ENCODE measurements around the gene SCLT1.

SCLT1 gene

GRCh38 chr4:128877934-128878333 is 215.4 kb downstream of the SCLT1 start:
- H3K4me3 ChIP-seq (ENCODE audit: low read depth, low read length) = no peak overlapping the region

GRCh38 chr4:128876200-128876599 is 217.1 kb downstream of the SCLT1 start:
- Histone ChIP-seq H3K18ac (ENCODE audit: low read length) (no peak overlapping the region), H2BK120ac (ENCODE audit: insufficient read depth, low read length, poor library complexity) (no peak overlapping the region), H2BK12ac (ENCODE audit: low read length) (no peak overlapping the region), H2BK5ac (ENCODE audit: low read depth, low read length, poor library complexity) (no peak overlapping the region), H3K79me1 (ENCODE audit: low read length) (peaks cover 5% of the 10 kb centered on the region), H3K4me1 (ENCODE audit: control insufficient read depth in 1 of 2, insufficient read depth in 2 of 2, low read length in 2 of 2) (peaks cover 0 to 3% of the 10 kb centered on the region in 2 experiments), H3K79me2 (ENCODE audit: control insufficient read depth, insufficient read depth, low read length, poor library complexity) (peaks cover 3% of the 10 kb centered on the region), H3K4me3 (ENCODE audit: low read depth, low read length) (no peak overlapping the region), H4K12ac (ENCODE audit: low read depth, low read length) (no peak overlapping the region), H2AFZ (ENCODE audit: insufficient read depth, low read length, poor library complexity) (no peak overlapping the region), H3K4ac (ENCODE audit: low read depth, low read length) (no peak overlapping the region), H3K9me3 (ENCODE audit: insufficient read depth, low read depth, low read length) (no peaks in the 10 kb centered on the region), H3K23ac (ENCODE audit: low read length) (no peak overlapping the region), H3K9ac (ENCODE audit: low read length) (no peak overlapping the region), H3K4me2 (ENCODE audit: low read length) (no peak overlapping the region), H2AK5ac (ENCODE audit: low read length) (no peak overlapping the region), H3K27ac (ENCODE audit: low read depth, low read length) (no peak overlapping the region), H3K36me3 (ENCODE audit: control insufficient read depth in 1 of 2, insufficient read depth in 2 of 2, low read length in 2 of 2) (peaks cover 8 to 10% of the 10 kb centered on the region in 2 experiments), H4K8ac (ENCODE audit: low read depth, low read length) (no peak overlapping the region), H3K27me3 (ENCODE audit: insufficient read depth, low read length) (no peaks in the 10 kb centered on the region), H4K91ac (ENCODE audit: low read depth, low read length) (no peak overlapping the region), H3K14ac (ENCODE audit: low read length) (no peak overlapping the region)
- no CpG with 5 or more reads among the region's 2 CpGs for WGBS (ENCODE audit: extremely low coverage, insufficient coverage, insufficient read length)
- DNase-seq = no peak

More at GRCh38 chr4:128877934-128878333, 215.4 kb downstream of the SCLT1 start:
- no peaks in the 10 kb centered on the region for H3K27me3 ChIP-seq (ENCODE audit: insufficient read depth, low read length)
- no peak overlapping the region for H2BK5ac ChIP-seq (ENCODE audit: low read depth, low read length, poor library complexity)
- no peak overlapping the region for H3K23ac ChIP-seq (ENCODE audit: low read length)
- H3K9me3 ChIP-seq (ENCODE audit: insufficient read depth, low read depth, low read length) = no peaks in the 10 kb centered on the region
- no peak overlapping the region for H3K18ac ChIP-seq (ENCODE audit: low read length)
- no peak overlapping the region for H4K8ac ChIP-seq (ENCODE audit: low read depth, low read length)
- H2BK12ac ChIP-seq (ENCODE audit: low read length) = no peak overlapping the region
- no peak overlapping the region for H3K14ac ChIP-seq (ENCODE audit: low read length)
- DNase-seq = no peak
- no peaks in the 10 kb centered on the region for H3K4me1 ChIP-seq (ENCODE audit: control insufficient read depth in 1 of 2, insufficient read depth in 2 of 2, low read length in 2 of 2)
- H3K79me1 ChIP-seq (ENCODE audit: low read length) = no peaks in the 10 kb centered on the region
- no peaks in the 10 kb centered on the region for H3K36me3 ChIP-seq (ENCODE audit: control insufficient read depth in 1 of 2, insufficient read depth in 2 of 2, low read length in 2 of 2)
- no CpG with 5 or more reads among the region's 4 CpGs for WGBS (ENCODE audit: extremely low coverage, insufficient coverage, insufficient read length)
- no peak overlapping the region for H2AFZ ChIP-seq (ENCODE audit: insufficient read depth, low read length, poor library complexity)
- no peak overlapping the region for H4K12ac ChIP-seq (ENCODE audit: low read depth, low read length)
- H3K4me2 ChIP-seq (ENCODE audit: low read length) = no peak overlapping the region
- no peak overlapping the region for H4K91ac ChIP-seq (ENCODE audit: low read depth, low read length)
- H2AK5ac ChIP-seq (ENCODE audit: low read length) = no peak overlapping the region
- H2BK120ac ChIP-seq (ENCODE audit: insufficient read depth, low read length, poor library complexity) = no peak overlapping the region
- H3K4ac ChIP-seq (ENCODE audit: low read depth, low read length) = no peak overlapping the region
- H3K27ac ChIP-seq (ENCODE audit: low read depth, low read length) = no peak overlapping the region
- H3K79me2 ChIP-seq (ENCODE audit: control insufficient read depth, insufficient read depth, low read length, poor library complexity) = no peaks in the 10 kb centered on the region
- no peak overlapping the region for H3K9ac ChIP-seq (ENCODE audit: low read length)

- Histone ChIP-seq H3K36me3 (ENCODE audit: control insufficient read depth in 1 of 2, insufficient read depth in 2 of 2, low read length in 2 of 2) (peaks cover 13 to 24% of the 10 kb centered on the region in 2 experiments), H3K79me1 (ENCODE audit: low read length) (peaks cover 5% of the 10 kb centered on the region), H2AK5ac (ENCODE audit: low read length) (peak overlapping the region; percentile 89), H3K27ac (ENCODE audit: low read depth, low read length) (no peak overlapping the region), H2AFZ (ENCODE audit: insufficient read depth, low read length, poor library complexity) (no peak overlapping the region), H4K8ac (ENCODE audit: low read depth, low read length) (peak overlapping the region; percentile 60), H3K9me3 (ENCODE audit: insufficient read depth, low read depth, low read length) (no peaks in the 10 kb centered on the region), H3K4me3 (ENCODE audit: low read depth, low read length) (no peak overlapping the region), H2BK120ac (ENCODE audit: insufficient read depth, low read length, poor library complexity) (peak overlapping the region; percentile 33), H3K9ac (ENCODE audit: low read length) (no peak overlapping the region), H4K12ac (ENCODE audit: low read depth, low read length) (no peak overlapping the region), H3K27me3 (ENCODE audit: insufficient read depth, low read length) (no peaks in the 10 kb centered on the region), H4K91ac (ENCODE audit: low read depth, low read length) (peak overlapping the region; percentile 35), H3K4me2 (ENCODE audit: low read length) (no peak overlapping the region), H3K79me2 (ENCODE audit: control insufficient read depth, insufficient read depth, low read length, poor library complexity) (peaks cover 3% of the 10 kb centered on the region), H2BK12ac (ENCODE audit: low read length) (peak overlapping the region; percentile 64), H3K18ac (ENCODE audit: low read length) (peak overlapping the region; percentile 75), H3K23ac (ENCODE audit: low read length) (no peak overlapping the region), H3K4ac (ENCODE audit: low read depth, low read length) (no peak overlapping the region), H2BK5ac (ENCODE audit: low read depth, low read length, poor library complexity) (peak overlapping the region; percentile 63), H3K4me1 (ENCODE audit: control insufficient read depth in 1 of 2, insufficient read depth in 2 of 2, low read length in 2 of 2) (peaks cover 0 to 3% of the 10 kb centered on the region in 2 experiments), H3K14ac (ENCODE audit: low read length) (no peak overlapping the region)
- DNase-seq = peak; percentile 80 to 96
- WGBS (ENCODE audit: extremely low coverage, insufficient coverage, insufficient read length) = no CpG with 5 or more reads among the region's 9 CpGs
Measured at GRCh38 chr4:128871948-128872347, 221.4 kb downstream of the SCLT1 start.

- H3K4ac ChIP-seq (ENCODE audit: low read depth, low read length) = no peak overlapping the region
- no peak overlapping the region for H3K4me3 ChIP-seq (ENCODE audit: low read depth, low read length)
- H3K27me3 ChIP-seq (ENCODE audit: insufficient read depth, low read length) = no peaks in the 10 kb centered on the region
- H3K9ac ChIP-seq (ENCODE audit: low read length) = no peak overlapping the region
- H3K18ac ChIP-seq (ENCODE audit: low read length) = no peak overlapping the region
- H3K27ac ChIP-seq (ENCODE audit: low read depth, low read length) = no peak overlapping the region
- no peak overlapping the region for H2BK120ac ChIP-seq (ENCODE audit: insufficient read depth, low read length, poor library complexity)
- no peak overlapping the region for H2BK12ac ChIP-seq (ENCODE audit: low read length)
- no peak overlapping the region for H3K23ac ChIP-seq (ENCODE audit: low read length)
- H4K8ac ChIP-seq (ENCODE audit: low read depth, low read length) = no peak overlapping the region
- H3K79me2 ChIP-seq (ENCODE audit: control insufficient read depth, insufficient read depth, low read length, poor library complexity) = peaks cover 3% of the 10 kb centered on the region
- no CpG with 5 or more reads among the region's 2 CpGs for WGBS (ENCODE audit: extremely low coverage, insufficient coverage, insufficient read length)
- H3K9me3 ChIP-seq (ENCODE audit: insufficient read depth, low read depth, low read length) = no peaks in the 10 kb centered on the region
- H2AK5ac ChIP-seq (ENCODE audit: low read length) = no peak overlapping the region
- peaks cover 5% of the 10 kb centered on the region for H3K79me1 ChIP-seq (ENCODE audit: low read length)
- peaks cover 13 to 25% of the 10 kb centered on the region in 2 experiments for H3K36me3 ChIP-seq (ENCODE audit: control insufficient read depth in 1 of 2, insufficient read depth in 2 of 2, low read length in 2 of 2)
- no peak overlapping the region for H4K91ac ChIP-seq (ENCODE audit: low read depth, low read length)
- no peak overlapping the region for H3K14ac ChIP-seq (ENCODE audit: low read length)
- H2BK5ac ChIP-seq (ENCODE audit: low read depth, low read length, poor library complexity) = no peak overlapping the region
- peaks cover 0 to 3% of the 10 kb centered on the region in 2 experiments for H3K4me1 ChIP-seq (ENCODE audit: control insufficient read depth in 1 of 2, insufficient read depth in 2 of 2, low read length in 2 of 2)
- no peak overlapping the region for H2AFZ ChIP-seq (ENCODE audit: insufficient read depth, low read length, poor library complexity)
- H4K12ac ChIP-seq (ENCODE audit: low read depth, low read length) = no peak overlapping the region
- no peak for DNase-seq
- H3K4me2 ChIP-seq (ENCODE audit: low read length) = no peak overlapping the region
Measured at GRCh38 chr4:128869776-128870509, 223.4 kb downstream of the SCLT1 start.

All from trophoblast cell (in vitro differentiated cells and primary cell).